Sigmoid colon (tissue), 7 donors: Measurements from ENCODE around the gene MRGPRF. TPM values are rescaled to one million over a fixed set of nuclear protein-coding genes. Genes with fewer than 3 reads are reported as not detected.
"Not testable (repeated sequence)": the region's sequence is repeated elsewhere in the genome, so short reads cannot be mapped to it uniquely, and the experiment has no call there.

ENCODE experiments used
- DNase-seq: peaks from one replicate; pipeline ENCODE4 v3.0.0-alpha.2; 2019
- H3K27ac ChIP-seq, 4 donors: fragments of 200-600 bp; sonication (generic); one replicate each; pipeline ENCODE4 v1.5.1; 2016 to 2019; ENCODE audit warnings: mild to moderate bottlenecking in 1 of 4
- H3K27me3 ChIP-seq, 3 donors: fragments of 200-600 bp; sonication (generic); one replicate each; pipeline ENCODE4 v1.5.1; 2019; ENCODE audit warnings: mild to moderate bottlenecking in 1 of 3
- H3K36me3 ChIP-seq, 4 donors: fragments of 200-600 bp; sonication (generic); one replicate each; pipeline ENCODE4 v1.5.1; 2016 to 2019
- H3K4me1 ChIP-seq, 4 donors: fragments of 200-600 bp; sonication (generic); one replicate each; pipeline ENCODE4 v1.5.1; 2017 to 2019
- H3K4me3 ChIP-seq, 4 donors: fragments of 200-600 bp; sonication (generic); one replicate each; pipeline ENCODE4 v1.5.1; 2017 to 2019; ENCODE audit warnings: mild to moderate bottlenecking in 2 of 4, moderate library complexity in 1 of 4
- H3K9me3 ChIP-seq, 4 donors: fragments of 200-600 bp in 3 of 4; sonication (generic) in 3 of 4; one replicate each; pipeline versions ENCODE4 v1.5.1 to v1.6.1; 2013 to 2019
- EP300 ChIP-seq, 4 donors: sonication (generic); formaldehyde crosslinking; IDR thresholded peaks; one replicate each; pipeline ENCODE4 v1.6.1; 2017; ENCODE audit warnings: antibody characterized with exemption in 4 of 4
- POLR2A ChIP-seq, 2 donors: fragments of 450-650 bp; IDR thresholded peaks; one replicate each; pipeline ENCODE4 v1.6.1; 2016; ENCODE audit warnings: antibody characterized with exemption in 2 of 2, mild to moderate bottlenecking in 2 of 2, moderate library complexity in 2 of 2
- POLR2AphosphoS5 ChIP-seq, 4 donors: sonication (generic); formaldehyde crosslinking; IDR thresholded peaks; one replicate each; pipeline ENCODE4 v1.6.1; 2017; ENCODE audit warnings: antibody characterized with exemption in 4 of 4
- WGBS, 2 donors: extraction: QIAGEN DNeasy Blood & Tissue Kit; methylation state at CpG; one replicate each; pipeline ENCODE4 v1.1.7; 2013; 5-methylcytosine and 5-hydroxymethylcytosine counted together
- intact Hi-C: fragments of 100-400 bp; cut with DNase I; formaldehyde crosslinking; loops from one replicate; pipeline ENCODE4 v1.15.1; 2023
- polyA plus RNA-seq, 3 donors: library from polyadenylated mRNA; stranded (reverse); fragments of 200-250 nt; gene quantifications; one replicate each; pipeline ENCODE4 v1.2.3, GENCODE V29; 2013
- total RNA-seq, 4 donors: library from RNA; depleted of rRNA; stranded (reverse); fragments of >200 nt; gene quantifications; one replicate each; pipeline ENCODE4 v1.1.0, GENCODE V29; 2016
- TF ChIP-seq, protein P1 (sequence below), 4 experiments: fragments of 450-650 bp in 3 of 4; fragments of 200-600 bp in 1 of 4; IDR thresholded peaks; one replicate each; pipeline ENCODE4 v1.5.1; 2016 to 2019; ENCODE audit warnings: antibody characterized with exemption in 4 of 4, mild to moderate bottlenecking in 3 of 4, moderate library complexity in 2 of 4
- donor health status: healthy with polysubstance abuse.
- donor health status: Bipolar disorder and iron deficiency.
- donor health status: healthy.

Gene MRGPRF
- total and polyA plus RNA-seq, 7 donors: 1.8 to 263 (median 118) TPM

GRCh38 chr11:68976563-68976962, 36.5 kb downstream of the MRGPRF start:
- WGBS, 2 donors: 76 to 83% methylated on average over 4 of the region's 4 CpGs
- DNase-seq: peak; percentile 22
- peaks cover 0 to 10% (median 5%) of the 10 kb centered on the region in 4 donors for H3K4me1 ChIP-seq

DNA sequence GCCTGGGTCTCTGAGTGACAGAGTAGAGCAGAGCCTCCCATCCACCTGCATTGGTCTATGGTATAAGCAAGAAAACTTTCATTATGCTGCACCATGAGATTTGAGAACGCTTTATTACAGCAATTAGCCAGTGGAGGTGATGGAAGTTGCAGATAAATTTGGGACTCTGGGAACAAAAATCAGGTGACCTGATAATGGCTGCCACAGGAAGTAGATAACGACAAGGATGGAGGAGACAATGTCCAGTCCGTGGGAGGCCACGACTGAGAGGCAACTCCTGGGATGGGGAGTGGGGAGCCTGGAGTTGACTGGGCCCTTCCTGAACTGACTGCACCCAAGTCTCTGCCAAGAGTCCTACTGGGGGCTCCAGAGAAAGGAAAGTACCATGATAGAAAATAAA, 37.0 kb downstream of the MRGPRF start:
- intact Hi-C loops: no loop called here
- DNase-seq: no peak
- Histone ChIP-seq H3K4me3 (no peak overlapping the region), H3K27me3 (no peaks in the 10 kb centered on the region), H3K4me1 (peaks cover 0 to 10% (median 5%) of the 10 kb centered on the region in 4 donors), H3K27ac (no peak overlapping the region), H3K9me3 (no peaks in the 10 kb centered on the region), H3K36me3 (no peaks in the 10 kb centered on the region)
- TF ChIP-seq EP300 (IDR thresholded peaks at IDR 0.05): no peak
- TF ChIP-seq POLR2AphosphoS5 (IDR thresholded peaks at IDR 0.05): no peak
- no peak for TF ChIP-seq POLR2A (IDR thresholded peaks at IDR 0.05)
- TF ChIP-seq, protein P1, sequence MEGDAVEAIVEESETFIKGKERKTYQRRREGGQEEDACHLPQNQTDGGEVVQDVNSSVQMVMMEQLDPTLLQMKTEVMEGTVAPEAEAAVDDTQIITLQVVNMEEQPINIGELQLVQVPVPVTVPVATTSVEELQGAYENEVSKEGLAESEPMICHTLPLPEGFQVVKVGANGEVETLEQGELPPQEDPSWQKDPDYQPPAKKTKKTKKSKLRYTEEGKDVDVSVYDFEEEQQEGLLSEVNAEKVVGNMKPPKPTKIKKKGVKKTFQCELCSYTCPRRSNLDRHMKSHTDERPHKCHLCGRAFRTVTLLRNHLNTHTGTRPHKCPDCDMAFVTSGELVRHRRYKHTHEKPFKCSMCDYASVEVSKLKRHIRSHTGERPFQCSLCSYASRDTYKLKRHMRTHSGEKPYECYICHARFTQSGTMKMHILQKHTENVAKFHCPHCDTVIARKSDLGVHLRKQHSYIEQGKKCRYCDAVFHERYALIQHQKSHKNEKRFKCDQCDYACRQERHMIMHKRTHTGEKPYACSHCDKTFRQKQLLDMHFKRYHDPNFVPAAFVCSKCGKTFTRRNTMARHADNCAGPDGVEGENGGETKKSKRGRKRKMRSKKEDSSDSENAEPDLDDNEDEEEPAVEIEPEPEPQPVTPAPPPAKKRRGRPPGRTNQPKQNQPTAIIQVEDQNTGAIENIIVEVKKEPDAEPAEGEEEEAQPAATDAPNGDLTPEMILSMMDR (IDR thresholded peaks at IDR 0.05): no peak
- 61 to 68% methylated on average over 4 of the region's 4 CpGs for WGBS, 2 donors

More at GRCh38 chr11:68976563-68976962, 36.5 kb downstream of the MRGPRF start:
- Histone ChIP-seq H3K27me3 (no peaks in the 10 kb centered on the region), H3K4me3 (no peak overlapping the region), H3K9me3 (no peaks in the 10 kb centered on the region), H3K27ac (no peak overlapping the region), H3K36me3 (no peaks in the 10 kb centered on the region)
- TF ChIP-seq, protein P1 (IDR thresholded peaks at IDR 0.05): no peak
- no peak for TF ChIP-seq EP300 (IDR thresholded peaks at IDR 0.05)
- no peak for TF ChIP-seq POLR2A (IDR thresholded peaks at IDR 0.05)
- TF ChIP-seq POLR2AphosphoS5 (IDR thresholded peaks at IDR 0.05): no peak
- intact Hi-C loops: no loop called here

DNA sequence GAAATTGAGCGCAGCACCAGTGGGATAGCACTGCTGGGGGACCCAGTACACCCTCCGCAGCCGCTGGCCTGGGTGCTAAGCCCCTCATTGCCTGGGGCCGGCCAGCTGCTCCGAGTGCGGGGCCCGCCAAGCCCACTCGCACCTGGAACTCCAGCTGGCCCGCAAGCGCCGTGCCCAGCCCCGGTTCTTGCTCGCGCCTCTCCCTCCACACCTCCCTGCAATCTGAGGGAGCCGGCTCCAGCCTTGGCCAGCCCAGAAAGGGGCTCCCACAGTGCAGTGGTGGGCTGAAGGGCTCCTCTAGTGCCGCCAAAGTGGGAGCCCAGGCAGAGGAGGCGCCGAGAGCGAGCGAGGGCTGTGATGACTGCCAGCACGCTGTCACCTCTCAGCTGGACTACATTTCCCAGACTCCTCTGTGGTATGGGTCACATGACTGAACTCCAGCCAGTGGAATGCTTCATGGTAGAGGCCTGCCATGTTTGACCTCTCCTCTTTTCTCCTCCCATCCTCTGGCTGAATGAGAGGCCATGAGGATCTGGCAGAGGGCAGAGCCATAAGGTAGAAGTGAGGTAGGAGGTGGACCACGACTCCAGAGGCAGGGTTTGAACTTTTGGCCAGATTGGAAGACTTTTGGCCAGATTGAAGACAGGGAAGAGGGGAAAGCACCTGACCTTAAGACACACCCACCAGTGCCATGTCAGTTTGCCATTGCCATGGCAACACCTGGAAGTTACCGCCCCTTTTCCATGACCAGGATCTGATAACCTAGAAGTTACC, 38.4 kb downstream of the MRGPRF start:
- no peaks in the 10 kb centered on the region for H3K9me3 ChIP-seq
- intact Hi-C loops: no loop called here
- no peaks in the 10 kb centered on the region for H3K36me3 ChIP-seq
- no peak overlapping the region for H3K27ac ChIP-seq
- peaks cover 0 to 10% (median 5%) of the 10 kb centered on the region in 4 donors for H3K4me1 ChIP-seq
- 92 to 97% methylated on average over 23 of the region's 23 CpGs for WGBS, 2 donors
- peak; percentile 53 for DNase-seq
- no peak for TF ChIP-seq POLR2AphosphoS5 (IDR thresholded peaks at IDR 0.05)
- TF ChIP-seq, protein P1 (IDR thresholded peaks at IDR 0.05): no peak
- TF ChIP-seq POLR2A (IDR thresholded peaks at IDR 0.05): no peak
- TF ChIP-seq EP300 (IDR thresholded peaks at IDR 0.05): no peak
- H3K4me3 ChIP-seq: no peak overlapping the region
- no peaks in the 10 kb centered on the region for H3K27me3 ChIP-seq

- H3K9me3 ChIP-seq, intact Hi-C loops, H3K27me3 ChIP-seq, H3K4me3 ChIP-seq, H3K27ac ChIP-seq, H3K36me3 ChIP-seq: not testable (repeated sequence)
- WGBS, 2 donors: 89 to 92% methylated on average over 12 of the region's 12 CpGs
- peak; percentile 42 for DNase-seq
- H3K4me1 ChIP-seq: peaks cover 0 to 14% (median 5%) of the 10 kb centered on the region in 4 donors
Measured at GRCh38 chr11:68973706-68974105, 39.3 kb downstream of the MRGPRF start.

GRCh38 chr11:68973219-68973618, 39.8 kb downstream of the MRGPRF start:
- peaks cover 0 to 19% (median 5%) of the 10 kb centered on the region in 4 donors for H3K4me1 ChIP-seq
- TF ChIP-seq POLR2AphosphoS5 (IDR thresholded peaks at IDR 0.05) (no peak), EP300 (IDR thresholded peaks at IDR 0.05) (no peak), POLR2A (IDR thresholded peaks at IDR 0.05) (no peak)
- TF ChIP-seq, protein P1 (IDR thresholded peaks at IDR 0.05): no peak
- H3K4me3 ChIP-seq: no peak overlapping the region
- H3K27ac ChIP-seq: no peak overlapping the region
- H3K9me3 ChIP-seq: no peaks in the 10 kb centered on the region
- no peaks in the 10 kb centered on the region for H3K36me3 ChIP-seq
- WGBS, 2 donors: 55 to 66% methylated on average over 4 of the region's 4 CpGs
- intact Hi-C loops: no loop called here
- DNase-seq: no peak
- H3K27me3 ChIP-seq: no peaks in the 10 kb centered on the region
